Measurements from ENCODE around the gene INTS11. TPM values are rescaled to one million over a fixed set of nuclear protein-coding genes. Genes with fewer than 3 reads are reported as not detected.

The INTS11 gene
- total RNA-seq, 1 experiment from 2014 or later: 139 TPM

GRCh38 chr1:1332774-1333480, 8.5 kb upstream of the INTS11 start:
- H4K20me1 ChIP-seq (ENCODE audit: control insufficient read depth, insufficient read depth, insufficient read length): no peaks in the 10 kb centered on the region
- H3K79me1 ChIP-seq (ENCODE audit: insufficient read depth, low read depth, low read length, poor library complexity, severe bottlenecking): no peaks in the 10 kb centered on the region
- no peak overlapping the region for H4K91ac ChIP-seq (ENCODE audit: insufficient read length, low read depth, low read length)
- no peak overlapping the region for H3K56ac ChIP-seq (ENCODE audit: insufficient read length, low read depth, low read length)
- no peak overlapping the region for H2BK20ac ChIP-seq (ENCODE audit: low read depth, low read length, poor library complexity, severe bottlenecking)
- H3K79me2 ChIP-seq (ENCODE audit: insufficient read depth, low read length): no peaks in the 10 kb centered on the region
- TF ChIP-seq CTCF (conservative IDR thresholded peaks at IDR 0.05): no peak
- no peak overlapping the region for H2AK5ac ChIP-seq (ENCODE audit: insufficient read length, low read length)
- H4K5ac ChIP-seq (ENCODE audit: insufficient read length, low read depth, low read length): no peak overlapping the region
- Mint-ChIP-seq H3K4me3 (no peak overlapping the region), H3K27me3 (ENCODE audit: low read depth) (peaks cover 1% of the 10 kb centered on the region; the same call in 1 of the 2 replicates), H3K36me3 (ENCODE audit: insufficient read depth in 1 of 3, low read depth in 3 of 3) (peaks cover 0 to 4% (median 2%) of the 10 kb centered on the region in 3 experiments; a peak in 4 of 7 replicates), H3K4me1 (no peaks in the 10 kb centered on the region), H3K9me3 (no peaks in the 10 kb centered on the region), H3K27ac (no peak overlapping the region)
- H4K8ac ChIP-seq (replicated peaks; ENCODE audit: insufficient read length, low read depth, low read length): no peak overlapping the region
- H3K4me2 ChIP-seq (ENCODE audit: insufficient read depth, insufficient read length, low read length): no peak overlapping the region
- WGBS (ENCODE audit: extremely low coverage, insufficient read length, low lambda C conversion rate): no CpG with 5 or more reads among the region's 48 CpGs
- H3K18ac ChIP-seq (ENCODE audit: insufficient read length, low read depth, low read length): no peak overlapping the region
- no peaks in the 10 kb centered on the region for H3K27me3 ChIP-seq (ENCODE audit: insufficient read depth, low read length)
- no peak overlapping the region for H3K9ac ChIP-seq (ENCODE audit: extremely low read depth, insufficient read length, low read length)
- H3K14ac ChIP-seq (ENCODE audit: insufficient read depth, low read length): no peak overlapping the region
- no peak overlapping the region for H2BK15ac ChIP-seq (ENCODE audit: low read depth, low read length)
- H3T11ph ChIP-seq (ENCODE audit: low read length): no peak overlapping the region
- H2BK12ac ChIP-seq (ENCODE audit: insufficient read length, low read depth, low read length): no peak overlapping the region
- DNase-seq: no peak
- no peak overlapping the region for H3K27ac ChIP-seq (ENCODE audit: insufficient read length, low read depth, low read length)
- no peak overlapping the region for H2AFZ ChIP-seq (ENCODE audit: low read length)
- no peak overlapping the region for H3K4ac ChIP-seq (ENCODE audit: low read depth, low read length)
- no peaks in the 10 kb centered on the region for H3K9me3 ChIP-seq (ENCODE audit: control insufficient read depth, low read depth, low read length)
- H3K23ac ChIP-seq (ENCODE audit: insufficient read length, low read depth, low read length): no peak overlapping the region
- no peak overlapping the region for H2BK120ac ChIP-seq (ENCODE audit: low read depth, low read length, poor library complexity, severe bottlenecking)
- no peaks in the 10 kb centered on the region for H3K23me2 ChIP-seq (ENCODE audit: insufficient read length, low read depth, low read length, poor library complexity, severe bottlenecking)
- no peak overlapping the region for H2BK5ac ChIP-seq (ENCODE audit: insufficient read length, low read length)
- no peaks in the 10 kb centered on the region for H3K4me1 ChIP-seq (ENCODE audit: insufficient read depth, low read length)
